Tongue (tissue), 3 donors: ENCODE results near the gene OR5AP2. TPM values are rescaled to one million over a fixed set of nuclear protein-coding genes. Genes with fewer than 3 reads are reported as not detected.
A peak's percentile ranks its signal among the peaks of the same experiment; 100 is the strongest.
"Not testable (repeated sequence)": the region's sequence is repeated elsewhere in the genome, so short reads cannot be mapped to it uniquely, and the experiment has no call there.

Source experiments
- DNase-seq: peaks from one replicate; pipeline ENCODE4 v3.0.0-alpha.2; 2015
- small RNA-seq: library from RNA; depleted of rRNA; stranded (forward); fragments of <200 nt; gene quantifications from one replicate; pipeline ENCODE3, GENCODE V24; 2014; ENCODE audit warnings: low replicate concordance
- total RNA-seq: library from RNA; depleted of rRNA; stranded (reverse); fragments of >200 nt; gene quantifications from one replicate; pipeline ENCODE4 v1.2.3, GENCODE V29; 2014

The OR5AP2 gene
- not detected for total RNA-seq

- DNase-seq, result no peak
Measured at GRCh38 chr11:56642339-56642738, at the start of gene OR5AP2. Gene OR5AP2, minus strand, starts transcription at chr11:56642439. Its CDS starts 0 bp downstream, at chr11:56642439.

GRCh38 chr11:56691179-56691578, 48.9 kb upstream of the OR5AP2 start:
- not testable (repeated sequence) for DNase-seq

- DNase-seq, result no peak
Measured at GRCh38 chr11:56688554-56689100, 46.4 kb upstream of the OR5AP2 start.

GRCh38 chr11:56670984-56671383, 28.7 kb upstream of the OR5AP2 start:
- DNase-seq, result peak; percentile 3

- no peak for DNase-seq
Measured at GRCh38 chr11:56663386-56663785, 21.1 kb upstream of the OR5AP2 start, which contains the start of gene OR5AR1. Gene OR5AR1, plus strand, starts transcription at chr11:56663686. Its CDS starts 0 bp downstream, at chr11:56663686.

- DNase-seq, result no peak
Measured at GRCh38 chr11:56659755-56660154, 17.5 kb upstream of the OR5AP2 start.

GRCh38 chr11:56637500-56637899, 4.7 kb downstream of the OR5AP2 start:
- no peak for DNase-seq

- no peak for DNase-seq
Measured at GRCh38 chr11:56636861-56637260, 5.4 kb downstream of the OR5AP2 start.

- no peak for DNase-seq
Measured at GRCh38 chr11:56632329-56632728, 9.9 kb downstream of the OR5AP2 start.

GRCh38 chr11:56625946-56626345, 16.3 kb downstream of the OR5AP2 start:
- DNase-seq, result no peak

- peak; percentile 40 for DNase-seq
Measured at GRCh38 chr11:56624661-56625110, 17.6 kb downstream of the OR5AP2 start.

GRCh38 chr11:56611174-56611573, 31.1 kb downstream of the OR5AP2 start:
- no peak for DNase-seq

- DNase-seq, result not testable (repeated sequence)
Measured at GRCh38 chr11:56592088-56592717, 50.0 kb downstream of the OR5AP2 start.

Small RNA genes within 50 kb of the gene (small RNA-seq; reads per million reads assigned to genes)
- gene AP004245.1, result not detected

Other genes with a start within 250 kb of the OR5AP2 start
- gene OR5AL1, start 229.7 kb downstream of the OR5AP2 start, total RNA-seq, result not detected
- gene OR5M3, start 169.1 kb downstream of the OR5AP2 start, total RNA-seq, result not detected
- gene OR5M8, start 151.1 kb downstream of the OR5AP2 start, total RNA-seq, result not detected
- gene OR5M11, start 99.2 kb downstream of the OR5AP2 start, total RNA-seq, result not detected
- not detected for gene OR5M10, start 64.7 kb downstream of the OR5AP2 start, total RNA-seq
- gene OR5M1, start 27.6 kb downstream of the OR5AP2 start, total RNA-seq, result not detected
- gene OR5AR1, start 21.2 kb upstream of the OR5AP2 start, total RNA-seq, result not detected
- gene OR9G1, start 56.7 kb upstream of the OR5AP2 start, total RNA-seq, result not detected
- gene OR9G4, start 106.3 kb upstream of the OR5AP2 start, total RNA-seq, result not detected